RWPE1 (cell line): ENCODE measurements around the gene TULP3.

Experiments
- CTCF ChIA-PET: fragments of 350-600 bp; sonication (Branson Sonifier 250); formaldehyde crosslinking; extraction: SDS; loops from one replicate; lab custom pipeline; 2021; lab: Yijun Ruan, JAX
- POLR2A ChIA-PET: fragments of 400-600 bp; formaldehyde crosslinking; extraction: SDS; loops from one replicate; lab custom pipeline; 2020; ENCODE audit warnings: antibody characterized with exemption; ENCODE audit not compliant: low non-redundant PET; lab: Yijun Ruan, JAX
- DNase-seq: peaks from one replicate; pipeline ENCODE4 v3.0.0; 2012; ENCODE audit warnings: low spot score
- H3K27ac ChIP-seq: fragments of 450-650 bp; 2 replicates; pipeline ENCODE4 v1.5.1; 2017
- TF ChIP-seq, protein P1 (sequence below): fragments of 450-650 bp; conservative IDR thresholded peaks from 2 replicates; pipeline ENCODE4 v1.5.1; 2017; ENCODE audit warnings: low read depth, mild to moderate bottlenecking

TULP3 gene

DNA sequence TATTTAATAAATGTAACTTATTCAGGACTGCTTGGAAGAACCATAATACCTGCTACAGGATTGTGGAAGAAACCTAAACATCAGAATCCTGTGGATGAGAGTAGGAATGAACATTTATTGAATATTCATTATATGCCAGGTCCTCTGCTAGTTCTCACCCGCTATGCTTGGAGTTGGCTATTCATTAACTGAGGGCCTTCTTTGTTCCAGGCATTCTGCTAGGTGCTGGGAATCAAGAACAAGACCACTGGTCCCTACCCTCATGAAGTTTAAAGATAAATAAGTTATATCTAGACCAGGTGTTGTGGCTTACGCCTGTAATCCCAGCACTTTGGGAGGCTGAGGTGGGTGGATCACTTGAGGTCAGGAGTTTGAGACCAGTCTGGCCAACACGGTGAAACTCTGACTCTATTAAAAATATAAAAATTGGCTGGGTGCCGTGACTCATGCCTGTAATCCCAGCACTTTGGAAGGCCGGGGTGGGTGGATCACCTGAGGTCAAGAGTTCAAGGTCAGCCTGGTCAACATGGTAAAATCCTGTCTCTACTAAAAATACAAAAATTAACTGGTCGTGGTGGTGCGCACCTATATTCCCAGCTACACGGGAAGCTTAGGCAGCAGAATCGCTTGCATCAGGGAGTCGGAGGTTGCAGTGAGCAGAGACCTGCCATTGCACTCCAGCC is 3.8 kb upstream of the TULP3 start:
- no peak overlapping the region for H3K27ac ChIP-seq
- TF ChIP-seq, protein P1, sequence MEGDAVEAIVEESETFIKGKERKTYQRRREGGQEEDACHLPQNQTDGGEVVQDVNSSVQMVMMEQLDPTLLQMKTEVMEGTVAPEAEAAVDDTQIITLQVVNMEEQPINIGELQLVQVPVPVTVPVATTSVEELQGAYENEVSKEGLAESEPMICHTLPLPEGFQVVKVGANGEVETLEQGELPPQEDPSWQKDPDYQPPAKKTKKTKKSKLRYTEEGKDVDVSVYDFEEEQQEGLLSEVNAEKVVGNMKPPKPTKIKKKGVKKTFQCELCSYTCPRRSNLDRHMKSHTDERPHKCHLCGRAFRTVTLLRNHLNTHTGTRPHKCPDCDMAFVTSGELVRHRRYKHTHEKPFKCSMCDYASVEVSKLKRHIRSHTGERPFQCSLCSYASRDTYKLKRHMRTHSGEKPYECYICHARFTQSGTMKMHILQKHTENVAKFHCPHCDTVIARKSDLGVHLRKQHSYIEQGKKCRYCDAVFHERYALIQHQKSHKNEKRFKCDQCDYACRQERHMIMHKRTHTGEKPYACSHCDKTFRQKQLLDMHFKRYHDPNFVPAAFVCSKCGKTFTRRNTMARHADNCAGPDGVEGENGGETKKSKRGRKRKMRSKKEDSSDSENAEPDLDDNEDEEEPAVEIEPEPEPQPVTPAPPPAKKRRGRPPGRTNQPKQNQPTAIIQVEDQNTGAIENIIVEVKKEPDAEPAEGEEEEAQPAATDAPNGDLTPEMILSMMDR = no peak
- CTCF ChIA-PET = interaction anchor here (0.6 to 0.7 kb wide), 2 partner anchors 23 to 304 kb away, joined by 4 to 6 read pairs; no protein-coding TSS in a partner anchor
- POLR2A ChIA-PET = no interaction called here
- DNase-seq = no peak

DNA sequence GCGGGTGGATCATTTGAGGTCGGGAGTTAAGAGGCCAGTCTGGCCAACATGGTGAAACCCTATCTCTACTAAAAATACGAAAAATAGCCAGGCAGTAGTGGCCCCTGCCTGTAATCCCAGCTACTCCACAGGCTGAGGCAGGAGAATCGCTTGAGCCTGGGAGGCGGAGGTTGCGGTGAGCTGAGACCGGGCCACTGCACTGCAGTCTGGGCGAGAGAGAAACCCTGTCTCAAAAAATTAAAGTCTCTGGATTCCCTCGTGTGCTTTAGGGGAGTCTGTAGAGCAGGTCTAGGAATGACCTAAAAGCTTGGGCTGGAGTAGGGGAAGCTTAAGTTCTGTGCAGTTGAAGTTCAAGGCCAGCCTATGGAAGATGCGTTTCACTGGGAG is 697 bp upstream of the TULP3 start:
- CTCF ChIA-PET = no interaction called here
- POLR2A ChIA-PET = no interaction called here
- TF ChIP-seq, protein P1 = no peak
- no peak for DNase-seq
- peak overlapping the region; percentile 79 for H3K27ac ChIP-seq

DNA sequence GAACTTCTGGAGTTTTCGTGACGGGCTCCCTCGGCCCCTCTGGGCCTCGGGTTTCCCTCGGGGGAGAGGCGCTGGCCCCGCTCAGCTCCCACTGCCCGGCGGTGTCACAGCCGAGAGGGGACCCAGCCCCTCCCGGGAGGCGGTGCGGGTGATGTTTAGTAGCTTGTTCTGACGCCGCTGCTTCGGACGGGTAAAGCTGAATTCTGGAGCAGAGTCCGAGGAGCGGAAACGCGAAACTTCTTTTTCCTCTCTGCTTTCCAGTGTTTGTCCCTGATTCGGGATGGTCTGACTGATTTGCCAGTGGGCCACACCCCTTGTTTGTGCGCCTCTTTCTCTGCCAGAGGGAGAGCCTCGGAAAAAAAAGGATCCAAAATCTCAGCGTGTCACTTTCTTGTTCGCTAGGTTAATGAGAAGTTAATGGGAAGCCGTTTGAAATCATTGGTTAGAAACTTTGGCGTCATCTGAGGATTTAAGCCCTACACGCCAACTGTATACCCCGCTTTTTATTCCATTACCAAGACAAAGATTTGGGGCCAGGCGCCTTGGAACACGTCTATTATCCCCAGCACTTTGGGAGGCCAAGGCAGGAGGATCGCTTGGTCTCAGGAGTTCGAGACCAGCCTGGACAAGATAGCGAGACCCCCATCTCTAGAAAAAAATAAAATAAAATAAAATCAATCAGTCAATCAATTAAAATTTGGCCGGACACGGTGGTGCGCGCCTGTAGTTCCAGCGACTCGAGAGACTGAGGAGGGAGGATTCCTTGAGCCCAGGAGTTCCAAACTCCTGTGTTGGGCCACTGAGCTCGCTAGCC is 756 bp downstream of the TULP3 start:
- CTCF ChIA-PET = interaction anchor here (0.6 kb wide), 1 partner anchor 179 kb away, joined by 9 read pairs; no protein-coding TSS in a partner anchor
- H3K27ac ChIP-seq = peak overlapping the region; percentile 79
- peak; percentile 18 for DNase-seq
- POLR2A ChIA-PET = interaction anchor here (0.6 kb wide), 2 partner anchors 8 to 78 kb away, joined by 4 to 6 read pairs; no protein-coding TSS in a partner anchor
- TF ChIP-seq, protein P1 = no peak

DNA sequence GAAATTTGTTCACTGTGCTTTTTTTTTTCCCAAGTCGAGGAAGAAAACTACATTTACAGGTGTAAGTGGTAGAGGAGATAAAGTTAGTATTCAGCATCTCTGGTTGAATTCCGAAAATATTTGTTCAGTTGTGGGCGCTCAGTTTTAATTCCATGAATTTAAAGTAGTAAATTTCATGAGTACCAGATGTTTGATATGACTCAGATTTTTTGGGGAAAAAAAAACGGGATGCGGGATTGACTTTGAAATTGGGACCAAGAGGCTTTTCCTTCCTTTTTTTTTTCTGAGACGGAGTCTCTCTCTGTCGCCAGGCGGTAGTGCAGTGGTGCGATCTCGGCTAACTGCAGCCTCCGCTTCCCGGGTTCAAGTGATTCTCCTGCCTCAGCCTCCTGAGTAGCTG is 1.6 kb downstream of the TULP3 start:
- no peak for DNase-seq
- ChIA-PET POLR2A (no interaction called here), CTCF (interaction anchor here (0.6 to 0.8 kb wide), 3 partner anchors 8 to 179 kb away, joined by 3 to 9 read pairs (median 4); no protein-coding TSS in a partner anchor)
- TF ChIP-seq, protein P1 = no peak
- H3K27ac ChIP-seq = no peak overlapping the region

DNA sequence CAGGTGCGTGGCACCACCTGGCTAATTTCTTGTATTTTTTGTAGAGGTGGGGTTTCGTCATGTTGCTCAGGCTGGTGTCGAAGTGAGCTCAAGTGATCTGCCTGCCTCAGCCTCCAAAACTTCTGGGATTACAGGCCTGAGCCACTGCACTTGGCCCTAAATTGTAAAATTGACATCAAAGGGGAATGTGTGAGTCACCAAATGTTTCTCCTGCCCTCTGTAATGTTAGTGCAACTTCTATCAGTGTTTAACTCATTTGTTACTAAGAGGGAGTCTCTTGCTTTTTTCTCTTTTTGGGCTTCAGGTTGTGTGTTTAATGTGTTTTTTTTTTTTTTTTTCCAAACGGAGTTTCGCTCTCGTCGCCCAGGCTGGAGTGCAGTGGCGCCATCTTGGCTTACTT is 2.3 kb downstream of the TULP3 start:
- peak overlapping the region; percentile 12; the same call in 1 of the 2 replicates for H3K27ac ChIP-seq
- POLR2A ChIA-PET = no interaction called here
- TF ChIP-seq, protein P1 = no peak
- no peak for DNase-seq
- CTCF ChIA-PET = interaction anchor here (0.7 to 0.8 kb wide), 2 partner anchors 31 to 39 kb away, joined by 4 read pairs; no protein-coding TSS in a partner anchor

DNA sequence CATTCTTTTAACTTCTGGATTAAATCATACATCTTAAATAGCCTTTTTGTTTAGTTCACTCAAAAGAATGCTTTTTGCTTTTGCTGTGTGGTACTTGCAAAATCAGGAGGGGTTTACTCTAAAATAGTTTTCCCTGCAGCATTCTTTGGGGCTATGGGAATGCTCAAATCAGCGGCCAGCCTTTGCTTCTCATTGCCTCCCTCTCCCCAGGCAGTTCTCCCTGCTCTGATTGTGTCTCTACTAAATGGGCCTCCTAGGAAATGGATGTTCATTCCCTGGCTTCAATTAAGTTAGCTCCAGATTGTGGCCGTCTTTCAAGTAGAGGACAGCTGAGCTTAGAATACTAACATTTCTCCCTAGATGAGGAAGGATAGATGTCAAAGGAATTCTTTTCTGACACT is 4.4 kb downstream of the TULP3 start:
- DNase-seq = no peak
- ChIA-PET CTCF (interaction anchor here (0.5 to 0.6 kb wide), 2 partner anchors 21 to 30 kb away, joined by 3 read pairs; no protein-coding TSS in a partner anchor), POLR2A (no interaction called here)
- TF ChIP-seq, protein P1 = no peak
- H3K27ac ChIP-seq = no peak overlapping the region
